HG02981 (cell line): ENCODE measurements around the gene CRYBB3.

Experiments used
- ATAC-seq: cut with Tn5 transposase; IDR thresholded peaks from one replicate; pipeline ENCODE4 v1.9.1; 2021; ENCODE audit warnings: mild to moderate bottlenecking, moderate library complexity; ENCODE audit not compliant: unreplicated experiment

CRYBB3 gene

DNA sequence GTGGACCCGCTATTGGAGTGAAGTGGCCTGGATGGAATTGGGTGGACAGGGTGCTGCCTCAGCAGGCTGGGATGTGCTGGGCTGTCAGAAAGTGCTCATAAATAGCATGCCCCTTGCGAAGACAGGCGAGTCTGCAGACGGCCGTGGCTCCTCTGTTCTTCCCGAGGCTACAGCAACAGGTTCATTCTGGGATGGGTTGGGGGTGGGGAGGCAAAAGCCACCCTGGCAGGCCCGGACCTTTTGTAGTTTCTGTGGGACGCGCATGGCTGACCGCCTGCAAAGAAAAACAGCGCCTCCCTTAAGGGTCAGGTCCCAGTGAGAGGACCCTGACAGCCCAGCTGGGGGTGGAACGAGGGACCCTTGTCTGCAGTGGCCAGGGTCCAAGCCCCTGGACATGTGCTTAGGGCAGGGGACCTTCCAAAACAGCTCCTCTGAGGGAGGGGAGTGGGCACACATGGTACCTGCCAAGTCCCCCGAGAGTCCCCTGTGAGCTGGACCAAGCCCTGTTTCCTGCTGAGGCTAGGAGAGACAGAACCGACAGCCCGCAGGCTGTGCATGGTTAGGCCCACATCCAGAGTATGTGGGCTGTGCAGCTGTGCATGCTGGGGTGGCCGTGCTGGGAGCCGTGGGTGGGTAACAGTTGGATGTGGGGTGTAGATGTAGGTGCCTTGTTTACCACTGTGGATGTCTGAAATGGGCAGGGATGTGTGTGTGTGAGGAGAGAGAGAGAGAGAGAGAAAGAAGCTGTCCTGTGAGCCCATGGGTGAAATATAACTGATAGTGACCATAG is at the start of gene CRYBB3:
CRYBB3 (plus strand) TSS at position 128 of the 790 bp plus-strand sequence. CDS start 1,539 bp downstream, outside the sequence.
- no peak for ATAC-seq

DNA sequence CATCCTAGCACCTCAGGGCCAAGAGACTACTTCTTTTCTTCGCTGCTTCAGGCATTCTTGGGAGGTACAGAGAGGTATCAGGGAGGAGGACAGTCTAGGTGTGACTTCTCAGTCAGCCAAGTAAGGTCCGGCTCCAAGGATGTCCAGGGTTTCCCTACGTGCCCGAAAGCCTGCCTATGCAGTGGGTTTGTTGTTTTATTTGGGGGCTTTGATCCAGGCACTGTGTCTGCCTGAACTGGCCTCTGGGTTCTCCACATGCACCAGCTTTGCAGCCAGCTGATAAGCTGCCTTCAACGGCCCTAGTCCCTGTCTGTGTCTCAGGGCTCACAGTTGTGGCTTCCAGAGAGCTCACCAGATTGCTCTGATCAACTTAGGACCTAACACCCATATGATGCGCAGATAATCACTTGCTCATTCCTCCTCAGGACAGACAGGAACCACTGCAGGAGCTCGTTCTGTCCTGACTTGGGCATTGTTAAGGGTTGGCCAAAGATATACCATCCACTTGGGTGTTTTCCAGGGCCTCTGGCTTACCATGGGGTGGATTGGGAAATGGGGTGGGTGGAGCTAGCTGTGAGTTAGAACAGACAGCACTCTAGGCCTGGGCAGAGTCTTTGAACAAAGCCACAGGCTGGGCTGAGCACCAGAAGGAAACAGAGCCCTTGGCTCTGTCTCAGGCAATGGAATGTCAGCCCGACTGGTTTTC is 45.5 kb upstream of the CRYBB3 start:
- no peak for ATAC-seq

DNA sequence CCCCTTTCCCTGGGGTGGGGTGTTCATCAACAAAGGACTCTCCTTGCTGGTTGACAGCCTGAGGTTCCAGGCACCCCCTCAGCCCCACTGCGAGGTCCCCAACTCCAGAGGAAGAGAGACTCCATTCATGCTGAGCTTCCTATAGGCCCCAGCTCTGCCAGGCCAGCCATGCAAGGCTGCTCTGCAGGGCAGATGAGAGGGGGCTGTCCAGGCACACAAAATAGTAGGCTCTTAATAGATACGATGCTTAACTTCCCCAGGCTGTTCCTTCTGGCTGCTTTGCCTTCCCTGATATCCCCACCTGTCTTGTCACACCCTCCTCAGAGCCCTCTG is 45.0 kb upstream of the CRYBB3 start:
- ATAC-seq: no peak

DNA sequence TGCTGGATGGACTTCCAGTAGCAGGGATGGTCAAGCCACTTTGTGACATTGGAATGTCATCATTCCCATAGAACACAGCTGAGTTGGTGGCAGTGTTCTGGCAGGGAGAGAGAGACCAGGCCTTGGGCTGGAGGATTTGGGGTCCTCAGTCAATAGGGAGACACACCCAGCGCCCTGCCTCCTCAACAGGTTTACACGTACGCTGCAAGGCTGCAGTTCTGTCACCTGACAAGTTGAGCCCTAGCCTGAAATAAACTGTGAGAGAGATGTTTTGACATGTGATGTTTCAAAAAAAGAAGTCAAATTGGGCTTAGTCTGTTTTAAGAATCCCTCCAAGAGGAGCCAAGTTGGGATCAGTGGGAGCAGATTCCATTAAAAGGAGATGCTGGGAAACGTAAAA is 42.9 kb upstream of the CRYBB3 start:
- no peak for ATAC-seq

DNA sequence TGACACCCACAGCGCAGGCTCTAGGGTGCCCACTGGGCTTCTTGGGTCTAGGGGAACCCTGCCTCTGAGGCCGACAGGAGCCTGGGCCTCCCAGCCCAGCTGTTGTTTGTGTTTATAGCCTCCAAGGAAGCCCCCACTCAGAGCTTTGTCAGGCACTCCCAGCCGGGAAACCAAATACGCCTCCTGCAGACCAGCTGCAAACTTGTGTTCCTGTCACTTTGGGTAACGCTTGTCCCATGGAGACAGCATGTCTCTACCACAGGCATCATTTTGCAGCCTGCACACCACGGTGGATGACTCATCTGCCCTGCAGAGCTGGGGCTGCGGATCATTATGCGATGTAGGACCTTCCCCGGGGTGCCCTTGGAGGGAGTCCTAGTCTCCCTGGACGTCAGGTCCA is 40.6 kb upstream of the CRYBB3 start:
- no peak for ATAC-seq

DNA sequence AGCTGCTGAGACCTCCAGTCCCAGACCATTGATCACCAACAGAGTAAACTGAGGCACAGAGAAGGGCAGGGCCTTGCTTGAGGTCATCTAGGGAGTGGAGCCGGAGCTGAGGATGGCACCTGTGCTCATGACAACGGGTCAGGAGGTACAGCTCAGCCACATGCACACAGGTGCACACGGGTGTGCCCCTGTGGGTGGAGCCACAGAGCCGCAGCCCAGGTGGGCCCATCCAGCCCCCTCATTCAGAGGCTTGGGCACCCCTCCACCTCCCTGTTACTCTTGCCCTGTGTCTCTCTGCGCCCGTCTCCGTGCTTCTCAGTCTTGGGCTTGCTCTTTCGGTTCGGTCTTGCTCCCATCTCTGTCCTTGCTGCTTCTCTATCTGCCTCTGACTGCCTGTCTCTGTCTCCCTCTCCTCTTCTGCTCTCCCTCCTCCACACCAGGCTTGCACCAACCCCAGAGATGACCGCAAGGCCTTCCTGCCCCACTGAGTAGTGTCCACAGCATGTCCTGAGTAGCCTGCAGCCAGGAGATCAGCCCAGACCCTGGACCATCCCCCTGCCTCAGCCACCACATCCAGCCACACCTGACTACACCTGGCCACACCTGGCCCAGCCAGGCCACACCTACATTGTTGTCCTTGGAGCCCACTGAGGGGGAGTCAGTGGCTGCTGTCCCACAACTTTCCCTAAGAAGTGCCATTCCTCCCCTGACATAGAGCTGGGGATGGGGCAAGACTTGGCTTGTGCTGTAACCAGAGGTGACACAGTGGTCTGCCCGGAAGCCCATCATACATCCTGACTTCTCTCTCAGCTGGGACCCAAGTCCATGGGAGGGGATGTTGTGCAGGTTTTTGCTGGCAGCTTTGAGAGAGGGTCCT is 39.3 kb upstream of the CRYBB3 start:
- no peak for ATAC-seq

DNA sequence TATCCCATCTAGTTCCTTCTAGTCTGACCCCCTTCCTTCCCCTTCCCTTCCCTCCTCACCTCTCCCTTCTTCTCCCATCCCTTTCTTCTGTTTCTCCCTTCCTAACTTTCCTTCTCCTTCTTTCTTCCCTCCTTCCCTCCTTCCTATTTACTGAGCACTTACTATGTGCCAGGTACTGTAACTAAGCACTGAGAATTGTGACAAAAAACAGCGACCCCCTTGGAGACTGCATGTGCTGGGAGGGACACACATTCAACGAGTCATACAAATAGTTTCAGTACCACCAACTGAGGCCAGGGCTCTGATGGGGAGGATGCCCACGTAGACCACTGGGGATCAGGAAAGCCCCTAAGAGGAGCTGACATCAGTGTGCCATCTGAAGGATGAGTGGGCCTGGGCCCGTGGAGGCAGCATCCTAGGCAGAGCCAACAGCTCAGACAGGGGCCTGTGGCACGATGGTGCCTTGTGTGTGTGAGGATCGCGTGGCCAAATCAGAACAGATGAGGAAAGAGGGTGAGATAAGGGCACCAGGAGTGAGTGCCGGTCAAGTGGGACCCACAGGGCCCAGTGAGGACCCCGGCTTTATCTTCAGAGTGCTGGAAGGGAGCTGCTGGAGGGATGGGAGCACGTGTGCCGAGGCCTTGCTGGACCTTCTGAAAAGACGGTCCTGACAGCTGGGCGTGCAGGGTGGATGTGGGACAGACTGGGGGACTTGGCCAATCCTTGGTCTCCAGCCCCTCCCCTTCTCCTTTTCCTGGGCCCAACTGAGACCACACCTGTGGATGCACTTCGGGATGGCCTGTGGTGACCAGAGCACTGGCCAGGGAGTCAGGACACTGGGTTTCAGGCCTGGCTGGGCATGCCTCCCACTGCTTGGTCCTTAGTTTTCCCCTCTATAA is 38.4 kb upstream of the CRYBB3 start:
- ATAC-seq: no peak

DNA sequence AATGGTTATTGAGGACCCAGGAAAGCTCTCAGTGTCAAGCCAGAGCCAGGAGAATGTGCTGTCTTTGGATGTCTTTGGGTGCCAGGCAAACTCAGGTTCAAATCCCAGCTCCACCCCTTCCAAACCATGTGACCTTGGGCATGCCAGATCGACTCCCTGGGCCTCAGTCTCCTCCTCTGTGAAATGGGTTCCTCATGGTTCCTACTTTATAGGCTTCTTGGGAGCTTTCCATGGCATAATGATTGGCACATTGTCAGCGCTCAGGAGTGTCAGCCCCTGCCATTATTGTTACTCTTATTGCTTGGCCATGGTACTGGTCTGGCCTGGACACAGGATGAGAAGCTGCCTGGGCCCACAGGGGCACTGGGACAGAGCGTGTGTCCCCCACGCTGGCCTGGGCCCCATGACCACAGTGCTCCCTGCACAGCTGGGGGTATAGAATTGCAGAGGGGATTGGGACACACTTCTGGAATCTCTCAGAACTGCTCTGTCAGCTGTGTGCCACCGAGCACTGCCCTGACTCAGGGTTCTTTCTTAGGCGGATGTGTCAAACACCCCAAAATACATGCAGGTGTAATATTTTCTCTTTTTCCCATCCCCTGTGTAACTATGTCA is 37.6 kb upstream of the CRYBB3 start:
- ATAC-seq: no peak

DNA sequence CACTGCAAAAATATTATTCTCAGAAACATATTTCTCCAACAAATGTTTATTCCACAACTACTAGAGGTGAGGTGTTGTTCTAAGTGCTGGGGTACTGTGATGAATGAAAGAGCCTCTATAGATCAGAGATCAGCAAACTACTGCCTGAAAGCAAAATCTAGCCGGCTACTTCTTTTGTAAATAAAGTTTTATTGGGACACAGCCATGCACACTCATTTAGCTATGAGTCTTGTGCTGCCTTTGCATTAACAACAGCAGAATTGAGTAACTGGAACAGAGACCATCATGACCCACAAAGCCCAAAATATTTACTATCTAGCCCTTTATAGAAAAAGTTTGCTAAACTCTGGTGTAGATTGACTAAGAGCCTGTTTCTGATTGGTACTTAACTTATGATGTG is 37.1 kb upstream of the CRYBB3 start:
- no peak for ATAC-seq

DNA sequence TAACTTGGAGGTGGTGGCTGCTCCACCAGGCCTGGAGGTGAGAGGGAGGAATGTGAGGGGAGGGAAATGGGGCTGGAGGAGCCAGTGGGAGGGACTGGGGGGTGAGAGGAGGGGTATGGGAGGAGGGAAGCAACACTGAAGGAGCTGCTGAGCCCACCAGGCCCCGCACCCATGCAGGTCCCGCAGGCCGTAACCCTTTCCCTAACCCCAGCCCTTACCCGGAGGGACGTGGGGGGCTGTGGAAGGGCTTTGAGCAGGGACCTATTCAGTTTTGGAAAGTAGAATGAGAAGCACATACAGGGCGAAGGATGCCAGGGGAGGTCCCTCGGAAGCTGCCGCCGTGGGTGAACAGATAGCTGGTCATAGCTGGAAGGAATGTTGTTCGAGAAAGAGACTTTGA is 33.9 kb upstream of the CRYBB3 start:
- no peak for ATAC-seq

DNA sequence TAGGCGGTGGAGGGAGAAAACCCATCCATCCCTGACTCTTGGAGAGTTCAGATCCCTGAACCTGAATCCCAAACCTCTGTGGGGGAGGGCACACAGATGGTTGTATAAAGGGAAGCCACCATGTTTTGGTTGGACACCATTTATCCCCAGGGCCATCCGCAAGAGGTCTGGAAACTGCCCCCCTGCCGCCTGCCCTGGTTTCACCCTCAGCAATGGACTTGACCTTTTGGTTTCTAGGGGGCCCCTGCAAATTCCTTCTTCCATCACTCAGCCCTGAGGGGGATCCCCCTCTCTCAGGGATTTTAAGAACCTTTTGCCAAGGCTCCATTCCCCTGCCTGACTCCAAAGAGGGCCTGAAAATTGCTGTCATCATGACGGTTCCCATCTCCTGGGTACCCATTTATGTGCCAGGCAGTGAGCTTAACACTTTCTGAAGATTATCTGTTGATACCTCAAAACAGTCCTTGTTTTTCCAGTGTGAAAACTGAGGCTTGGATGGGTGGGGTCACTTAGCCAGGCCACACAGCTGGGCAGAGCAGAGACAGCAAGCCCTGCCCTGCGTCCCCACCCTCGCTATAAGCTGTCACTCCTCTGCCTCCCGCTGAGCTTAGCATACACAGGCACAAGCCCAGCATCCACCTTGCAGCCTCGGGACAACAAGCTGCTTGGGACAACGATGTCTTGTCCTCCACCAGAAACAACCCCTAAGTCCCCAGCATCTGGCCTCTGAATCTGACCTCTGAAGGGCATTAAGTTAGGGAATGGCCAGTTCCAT is 33.2 kb upstream of the CRYBB3 start:
- ATAC-seq: no peak

DNA sequence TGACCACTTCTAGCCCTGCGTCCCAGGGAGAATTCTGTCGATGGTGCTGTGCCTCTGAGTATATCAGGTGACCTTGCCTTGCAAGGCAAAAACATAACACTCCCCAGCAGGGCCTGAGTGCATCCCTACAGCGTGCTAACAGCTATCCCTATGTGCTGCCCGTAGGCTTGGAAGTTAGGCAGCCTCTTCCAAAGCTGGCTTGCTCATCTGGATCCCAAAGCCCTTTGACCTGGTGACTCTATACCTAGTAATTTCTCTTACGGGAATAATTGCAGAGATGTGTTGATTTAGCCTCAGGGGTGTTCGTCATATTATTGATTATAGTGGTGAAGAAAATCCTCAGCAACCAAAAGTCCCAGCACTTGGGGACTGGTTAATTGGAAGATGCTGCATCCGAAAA is 32.6 kb upstream of the CRYBB3 start:
- ATAC-seq: no peak

DNA sequence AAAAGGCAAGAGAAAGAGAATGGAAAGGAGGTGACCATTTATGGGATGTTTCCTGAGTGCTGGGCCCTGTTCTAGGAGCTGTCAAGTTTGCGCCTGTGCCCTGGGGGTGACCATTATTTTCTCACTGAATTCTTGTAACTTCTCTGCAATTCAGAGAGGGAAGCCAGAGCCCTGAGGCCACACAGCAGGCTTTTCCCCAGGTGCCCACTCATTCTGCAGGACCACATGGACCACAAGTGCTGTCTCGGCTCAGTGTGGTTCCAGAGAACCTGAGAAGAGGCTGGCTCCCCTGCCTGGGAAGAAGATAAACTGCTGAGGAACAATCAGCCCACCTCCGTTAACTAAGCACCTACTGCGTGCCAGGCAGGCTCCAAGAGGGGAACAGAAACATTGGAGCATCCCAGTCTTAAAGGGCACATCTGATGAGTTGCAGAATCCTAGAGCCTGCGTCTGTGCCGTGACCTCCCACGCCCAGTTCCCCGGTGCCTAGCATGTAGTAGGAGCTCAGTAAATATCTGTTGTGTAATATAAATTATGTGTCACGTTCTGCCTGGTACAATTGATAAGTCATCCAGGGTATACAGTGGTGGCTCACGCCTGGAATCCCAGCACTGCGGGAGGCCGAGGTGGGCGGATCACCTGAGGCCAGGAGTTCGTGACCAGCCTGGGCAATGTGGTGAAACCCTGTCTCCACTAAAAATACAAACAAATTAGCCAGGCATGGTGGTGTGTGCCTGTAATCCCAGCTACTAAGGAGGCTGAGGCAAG is 31.6 kb upstream of the CRYBB3 start:
- no peak for ATAC-seq

DNA sequence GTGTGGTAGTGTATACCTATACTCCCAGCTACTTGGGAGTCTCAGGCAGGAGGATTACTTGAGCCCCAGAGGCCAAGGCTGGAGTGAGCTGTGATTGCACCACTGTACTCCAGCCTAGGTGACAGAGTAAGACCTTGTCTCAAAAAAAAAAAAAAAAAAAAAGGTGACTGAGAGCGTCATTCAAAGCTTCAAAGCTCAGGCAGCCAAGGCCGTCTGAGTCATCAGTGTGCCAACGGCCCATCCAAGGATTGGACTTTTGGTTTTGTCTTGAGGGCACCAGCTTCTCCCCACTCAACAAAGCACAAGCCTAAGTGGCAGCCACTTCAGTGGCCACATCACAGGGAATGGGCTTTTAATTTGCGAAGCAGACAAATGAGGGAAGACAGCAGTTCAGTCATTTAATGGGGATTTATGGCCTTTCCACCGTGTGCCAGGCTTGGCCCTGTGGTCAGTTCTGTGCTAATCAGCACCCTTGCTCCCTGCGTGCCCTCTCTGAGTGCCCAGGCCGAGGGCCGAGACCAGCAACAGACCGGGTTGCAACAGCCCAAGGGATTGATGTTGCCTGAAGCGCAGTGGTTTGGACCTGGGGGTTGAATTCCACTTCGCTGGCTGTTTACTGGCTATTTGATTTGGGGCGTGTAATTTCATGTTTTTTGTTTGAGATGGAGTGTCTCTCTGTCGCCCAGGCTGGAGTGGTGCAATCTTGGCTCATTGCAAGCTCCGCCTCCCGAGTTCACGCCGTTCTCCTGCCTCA is 30.2 kb upstream of the CRYBB3 start:
- ATAC-seq: no peak

DNA sequence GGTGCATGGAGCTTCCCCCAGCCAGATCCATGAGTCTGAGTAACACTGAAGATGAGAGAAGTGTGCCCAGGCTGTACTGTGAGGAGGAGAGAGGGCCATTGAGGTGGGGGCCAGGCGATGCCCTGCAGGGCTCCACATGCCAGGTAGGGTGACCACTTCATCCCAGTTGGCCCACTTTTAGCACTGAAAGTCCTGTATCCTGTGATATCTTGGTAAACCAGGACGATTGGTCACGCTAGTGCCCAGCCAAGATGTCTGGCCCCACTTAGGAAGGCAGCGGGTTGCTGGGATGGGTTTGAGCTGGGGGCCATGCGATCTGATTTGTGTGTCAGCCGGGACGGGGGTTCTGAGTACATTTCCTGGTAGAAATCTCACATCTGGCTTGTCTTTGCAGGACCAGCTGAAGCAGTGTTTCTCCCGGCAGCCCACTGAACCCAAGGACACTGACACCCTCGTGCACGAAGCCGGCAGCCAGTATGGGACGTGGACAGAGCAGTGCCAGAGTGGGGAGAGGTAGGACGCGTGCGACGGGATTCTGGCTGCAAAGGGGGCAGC is 29.2 kb upstream of the CRYBB3 start:
- no peak for ATAC-seq

DNA sequence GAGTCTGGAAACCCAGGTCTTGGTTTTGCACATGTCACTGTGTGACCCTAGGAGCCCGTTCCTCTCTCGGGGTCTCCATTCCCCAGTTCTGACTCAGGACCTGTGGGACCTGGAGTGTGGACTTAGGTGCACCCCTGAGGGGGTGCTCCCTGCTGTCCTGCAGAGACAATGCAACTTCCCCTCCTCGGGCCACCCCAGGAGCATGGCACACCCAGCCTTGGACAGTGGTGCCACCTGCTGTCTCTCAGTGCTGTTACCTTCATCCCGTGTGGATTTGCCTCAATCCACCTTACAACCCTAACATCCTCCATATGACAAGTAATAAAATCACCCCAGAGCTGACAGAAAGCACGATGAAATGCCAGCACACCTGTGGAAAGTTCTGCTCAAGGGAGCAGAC is 27.5 kb upstream of the CRYBB3 start:
- no peak for ATAC-seq

DNA sequence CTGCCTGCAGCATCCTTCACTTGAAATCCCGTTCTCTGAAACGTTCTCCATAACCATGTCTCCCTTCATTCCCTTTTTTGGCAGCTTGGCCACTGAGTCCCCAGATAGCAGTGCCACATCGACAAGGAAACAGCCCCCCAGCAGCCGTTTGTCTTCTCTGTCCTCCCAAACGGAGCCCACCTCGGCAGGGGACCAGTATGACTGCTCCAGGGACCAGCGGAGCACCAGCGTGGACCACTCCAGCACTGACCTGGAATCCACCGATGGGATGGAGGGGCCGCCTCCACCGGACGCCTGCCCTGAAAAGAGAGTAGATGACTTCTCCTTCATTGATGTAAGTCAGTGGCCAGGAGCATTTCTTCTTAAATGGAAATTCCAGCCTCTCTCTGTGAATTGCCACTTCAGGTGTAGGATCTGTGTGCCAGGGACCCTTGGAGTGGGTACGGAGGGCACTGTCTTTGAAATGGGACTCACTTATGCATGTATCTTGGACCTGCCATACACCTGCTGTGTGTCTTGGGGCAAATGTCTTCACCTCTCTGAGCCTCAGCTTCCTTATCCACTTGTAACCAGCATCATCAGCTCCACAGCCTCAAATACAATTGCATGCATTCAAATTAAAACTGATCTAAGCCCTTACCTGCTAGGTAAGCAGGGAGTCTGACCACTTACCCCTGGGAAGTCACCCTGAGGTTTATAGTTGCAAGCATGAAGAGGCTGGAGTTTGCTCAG is 25.3 kb upstream of the CRYBB3 start:
- ATAC-seq: no peak
